GM23338 (cell line): ENCODE measurements around the gene LUC7L.

Source experiments
- CREB1 ChIP-seq: fragments of 250-450 bp; sonication (Bioruptor Pico); IDR thresholded peaks from 2 replicates; pipeline ENCODE4 v1.5.0; 2020; ENCODE audit warnings: low read depth, mild to moderate bottlenecking, moderate library complexity
- CTCF ChIP-seq, 2 experiments: fragments of 200-600 bp in 1 of 2; sonication (generic) in 1 of 2; conservative IDR thresholded peaks; 2 replicates each; pipeline versions ENCODE4 v1.5.1 to v1.6.1; 2016 to 2017; ENCODE audit warnings: antibody characterized with exemption in 2 of 2, low read depth in 2 of 2, mild to moderate bottlenecking in 2 of 2, moderate library complexity in 1 of 2
- EZH2 ChIP-seq: fragments of 200-600 bp; sonication (generic); IDR thresholded peaks from one replicate; pipeline ENCODE4 v1.8.0; 2017; ENCODE audit warnings: antibody characterized with exemption, mild to moderate bottlenecking, low read depth; ENCODE audit not compliant: unreplicated experiment
- EZH2phosphoT487 ChIP-seq: fragments of 200-600 bp; sonication (generic); IDR thresholded peaks from one replicate; pipeline ENCODE4 v1.8.1; 2018; ENCODE audit warnings: antibody characterized with exemption; ENCODE audit not compliant: unreplicated experiment
- JUNB ChIP-seq: IDR thresholded peaks from one replicate; pipeline ENCODE4 v1.6.1; 2016; ENCODE audit warnings: antibody characterized with exemption; ENCODE audit not compliant: unreplicated experiment
- POLR2AphosphoS5 ChIP-seq: IDR thresholded peaks from 2 replicates; pipeline ENCODE4 v1.6.1; 2016; ENCODE audit warnings: antibody characterized with exemption, low read depth
- REST ChIP-seq: IDR thresholded peaks from one replicate; pipeline ENCODE4 v1.6.1; 2018; ENCODE audit warnings: antibody characterized with exemption; ENCODE audit not compliant: unreplicated experiment

DNA sequence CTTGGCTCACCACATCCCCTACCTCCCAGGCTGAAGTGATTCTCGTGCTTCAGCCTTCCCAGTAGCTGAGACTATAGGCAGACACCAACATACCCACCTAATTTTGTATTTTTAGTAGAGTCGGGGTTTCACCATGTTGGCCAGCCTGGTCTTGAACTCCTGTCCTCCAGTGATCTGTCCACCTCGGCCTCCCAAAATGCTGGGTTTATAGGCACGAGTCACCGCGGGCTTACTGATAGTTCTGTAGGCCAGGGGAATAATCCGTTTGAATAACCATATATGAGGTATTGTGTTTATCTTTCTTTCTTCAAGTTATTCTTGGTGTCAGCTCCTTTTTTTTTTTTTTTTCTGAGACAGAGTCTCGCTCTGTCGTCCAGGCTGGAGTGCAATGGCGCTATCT lies 13.0 kb upstream of the LUC7L start:
- TF ChIP-seq CTCF (conservative IDR thresholded peaks at IDR 0.05; ENCODE audit: low read depth in 2 of 2) (no peak), POLR2AphosphoS5 (no peak), EZH2phosphoT487 (no peak), JUNB (no peak), REST (no peak), CREB1 (CRISPR knock-in tag) (no peak), EZH2 (no peak)
